PC-3 (cell line): ENCODE measurements around the gene ID1.

Source experiments
- CTCF ChIP-seq: fragments of 300-600 bp; sonication (generic); conservative IDR thresholded peaks from 2 replicates; pipeline ENCODE4 v1.5.1; 2017; ENCODE audit warnings: antibody characterized with exemption, low read depth, mild to moderate bottlenecking, low read length
- EZH2 ChIP-seq: fragments of 300-600 bp; sonication (generic); IDR thresholded peaks from one replicate; pipeline ENCODE4 v1.6.1; 2017; ENCODE audit warnings: antibody characterized with exemption, mild to moderate bottlenecking, low read length; ENCODE audit not compliant: unreplicated experiment
- EZH2phosphoT487 ChIP-seq: fragments of 300-600 bp; sonication (generic); IDR thresholded peaks from 2 replicates; pipeline ENCODE4 v1.6.1; 2018; ENCODE audit warnings: mild to moderate bottlenecking, antibody characterized with exemption, low read length, borderline replicate concordance

DNA sequence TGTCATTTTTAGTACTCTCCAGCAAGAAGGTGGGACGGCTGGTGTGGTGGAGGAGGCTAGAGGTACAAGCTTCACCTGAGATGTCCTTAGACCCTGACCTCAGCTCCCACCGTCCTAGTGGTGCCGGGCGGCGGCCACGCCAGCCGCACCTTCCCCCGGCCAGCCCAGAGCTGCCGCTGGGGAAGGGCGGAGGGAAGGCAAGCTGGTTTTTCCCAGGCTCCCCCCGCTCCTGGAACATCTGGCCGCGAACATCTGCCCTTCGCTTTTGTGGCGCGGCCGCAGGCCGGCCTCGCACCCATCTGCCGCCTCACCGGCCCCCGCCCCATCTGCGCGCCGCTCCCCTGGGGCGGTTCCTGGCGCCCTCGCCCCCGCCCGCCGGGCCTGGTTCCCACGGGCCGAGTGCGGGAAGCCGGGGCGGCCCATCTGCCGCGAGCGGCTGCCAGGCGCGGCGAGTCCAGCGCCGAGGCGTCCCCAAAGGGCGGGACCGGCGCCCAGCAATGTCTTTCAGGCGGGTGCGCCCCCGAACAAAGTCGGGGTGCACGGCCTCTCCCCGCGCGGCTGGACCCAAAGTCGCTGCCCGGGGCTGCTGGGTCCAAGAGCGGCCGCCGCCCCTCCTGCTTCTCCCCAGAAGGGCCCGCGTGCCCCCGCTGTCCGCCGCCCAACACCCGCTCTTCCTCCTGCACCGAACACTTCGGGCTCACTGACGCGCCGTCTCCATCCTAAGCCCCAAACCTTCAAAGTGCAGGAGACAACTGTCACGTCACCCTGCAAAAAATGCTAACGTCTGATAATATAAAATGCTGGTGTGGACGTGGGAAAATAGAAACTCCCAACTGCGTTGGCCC, 17.3 kb upstream of the ID1 start:
- TF ChIP-seq CTCF (no peak), EZH2 (no peak), EZH2phosphoT487 (no peak)
